GM18502 (cell line): ENCODE results near the gene TMEM150C.

Experiments
- ATAC-seq: cut with Tn5 transposase; IDR thresholded peaks from one replicate; pipeline ENCODE4 v1.9.1; 2021; ENCODE audit warnings: mild to moderate bottlenecking; ENCODE audit not compliant: unreplicated experiment, poor library complexity

The TMEM150C gene

DNA sequence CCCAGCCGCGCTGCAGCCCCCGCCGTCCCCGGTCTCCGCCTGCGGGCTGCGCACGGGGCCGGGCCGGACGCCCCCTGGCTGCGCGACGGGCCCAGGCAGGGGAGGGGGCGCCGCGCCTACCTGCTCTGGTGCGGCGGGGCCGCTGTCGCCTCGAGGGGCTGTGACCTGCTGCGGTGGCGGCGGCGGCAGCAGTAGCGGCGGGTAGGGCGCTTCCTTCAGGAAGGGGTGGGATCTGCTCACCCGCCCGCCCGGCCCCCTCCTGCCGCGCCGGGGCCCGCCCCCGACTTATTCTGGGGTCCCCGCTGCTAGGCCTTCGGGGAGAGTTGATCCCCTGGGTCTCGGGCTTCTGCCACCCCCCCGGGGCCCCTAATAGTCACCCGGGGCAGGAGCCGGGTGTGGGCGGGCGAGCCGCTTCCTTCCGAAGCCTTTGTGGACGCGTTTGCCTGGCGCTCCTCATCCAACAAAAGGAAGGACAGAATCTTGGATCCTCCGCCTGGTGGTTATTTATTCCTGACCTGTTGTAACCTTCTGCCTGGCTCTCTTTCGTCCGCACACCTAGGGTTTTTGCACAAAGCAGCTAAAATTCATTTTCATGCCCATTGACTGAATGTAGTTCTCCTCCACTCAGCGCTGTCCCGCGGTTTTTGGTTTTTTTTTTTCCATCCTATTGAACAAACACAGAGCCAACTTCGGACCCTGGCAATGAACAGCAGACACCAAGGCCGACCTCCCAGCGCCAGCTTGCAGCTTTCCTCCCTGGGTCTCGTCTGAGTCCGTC is at the start of gene TMEM150C:
Gene TMEM150C (minus strand): TSS at position 203 of the 778 bp plus-strand sequence. CDS start 57,331 bp downstream, outside the sequence.
- no peak for ATAC-seq

DNA sequence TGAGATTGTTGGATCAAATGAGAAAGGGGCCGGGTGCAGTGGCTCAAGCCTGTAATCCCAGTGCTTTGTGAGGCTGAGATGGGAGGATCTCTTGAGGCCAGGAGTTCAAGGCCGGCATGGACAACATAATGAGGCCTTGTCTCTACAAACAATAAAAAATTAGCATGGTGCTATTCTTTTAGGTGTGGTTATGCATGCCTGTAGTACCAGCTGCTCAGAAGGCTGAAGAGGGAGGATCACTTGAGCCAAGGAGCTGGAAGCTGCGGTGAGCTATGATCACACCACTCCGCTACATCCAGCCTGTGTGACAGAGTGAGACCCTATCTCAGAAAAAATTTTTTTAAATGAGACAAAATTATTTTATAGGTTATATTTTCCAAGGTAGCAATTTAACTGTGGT is 49.7 kb upstream of the TMEM150C start:
- no peak for ATAC-seq

DNA sequence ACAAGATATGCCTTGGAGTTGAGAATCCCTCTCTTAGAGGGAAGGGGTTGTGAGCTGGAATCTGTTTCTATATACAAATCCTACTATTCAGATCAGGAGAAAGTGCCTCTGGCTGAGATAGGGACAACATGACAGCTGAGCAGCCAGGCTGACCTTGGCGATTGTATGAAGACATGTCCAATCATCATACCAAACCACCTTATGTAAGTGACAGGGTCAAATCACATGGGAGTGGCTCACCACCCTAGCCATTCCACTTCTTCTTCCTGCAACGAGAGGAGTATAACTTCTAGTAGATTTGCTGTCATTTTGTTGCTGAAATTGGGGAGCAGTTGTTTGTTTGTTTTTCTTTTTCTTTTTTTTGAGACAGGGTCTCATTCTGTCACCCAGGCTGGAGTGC is 48.3 kb upstream of the TMEM150C start:
- no peak for ATAC-seq

DNA sequence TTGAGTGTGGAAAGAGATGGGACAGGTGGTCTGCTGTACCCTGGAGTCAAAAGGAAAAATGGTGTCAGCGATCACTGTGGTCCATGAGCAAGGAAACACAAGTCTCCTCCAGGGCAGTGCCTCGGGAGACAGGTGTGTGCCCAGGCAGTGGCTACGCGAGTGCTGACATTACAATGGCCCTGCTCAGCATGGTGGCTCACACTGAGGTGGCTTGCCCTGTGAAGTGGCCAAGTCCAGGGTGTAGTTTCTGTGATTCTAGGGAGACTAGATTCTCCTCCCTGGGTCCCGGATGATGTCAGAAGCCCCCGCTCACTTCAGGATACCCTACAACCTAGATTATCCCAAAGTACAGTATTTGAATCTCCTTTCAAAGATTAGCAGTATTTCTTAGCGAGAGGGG is 44.8 kb upstream of the TMEM150C start:
- ATAC-seq = no peak

DNA sequence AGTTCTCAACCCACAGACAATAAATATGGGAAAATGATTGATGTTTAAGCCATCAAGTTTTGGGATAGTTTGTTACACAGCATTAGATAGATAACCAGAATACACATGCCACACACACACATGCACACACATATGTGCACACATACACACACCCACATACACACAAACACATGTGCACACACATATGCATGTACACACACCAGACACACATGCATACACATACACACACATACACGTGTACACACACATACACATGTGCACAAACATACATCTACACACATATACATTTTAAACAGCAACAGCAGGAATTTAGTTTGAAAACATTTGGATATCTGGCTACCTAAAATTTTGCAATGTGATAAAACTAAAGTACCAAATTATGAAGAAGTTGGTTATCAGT is 42.7 kb upstream of the TMEM150C start:
- ATAC-seq = no peak

DNA sequence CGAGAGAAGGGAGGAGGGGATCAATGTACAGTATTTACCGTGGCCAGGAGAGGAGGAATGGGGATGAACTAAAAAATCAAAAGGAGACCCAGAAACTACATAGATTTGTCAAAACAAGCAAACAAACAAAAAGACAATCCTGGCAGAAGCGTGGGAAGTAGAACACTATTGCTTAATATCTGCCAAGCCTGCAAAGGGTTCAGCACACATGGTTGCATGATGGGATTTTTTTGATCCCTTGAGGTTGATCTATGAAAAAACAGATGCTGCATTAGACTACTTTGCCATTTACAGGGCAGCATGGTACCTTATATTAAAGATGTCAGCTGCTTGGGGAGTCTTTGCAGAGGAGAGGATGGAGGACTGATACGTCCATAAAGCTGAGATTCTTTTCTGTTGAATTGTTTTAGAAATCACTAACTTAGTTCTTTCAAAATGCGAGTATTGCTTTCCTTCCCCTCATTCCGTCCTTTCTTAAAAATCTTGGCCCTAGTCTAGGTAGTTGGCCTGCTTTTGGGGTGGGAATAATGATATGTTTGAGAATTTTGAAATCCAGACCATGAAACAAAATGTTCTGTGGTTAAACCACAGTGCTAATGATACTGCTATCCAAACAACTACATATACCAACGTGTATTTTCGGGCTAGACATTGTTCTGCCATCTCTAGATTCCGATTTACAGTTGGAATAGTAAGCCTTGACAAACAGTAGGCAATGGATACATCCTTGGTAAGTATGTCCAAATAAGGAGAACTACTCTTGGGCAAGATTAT is 39.6 kb upstream of the TMEM150C start:
- ATAC-seq = no peak

DNA sequence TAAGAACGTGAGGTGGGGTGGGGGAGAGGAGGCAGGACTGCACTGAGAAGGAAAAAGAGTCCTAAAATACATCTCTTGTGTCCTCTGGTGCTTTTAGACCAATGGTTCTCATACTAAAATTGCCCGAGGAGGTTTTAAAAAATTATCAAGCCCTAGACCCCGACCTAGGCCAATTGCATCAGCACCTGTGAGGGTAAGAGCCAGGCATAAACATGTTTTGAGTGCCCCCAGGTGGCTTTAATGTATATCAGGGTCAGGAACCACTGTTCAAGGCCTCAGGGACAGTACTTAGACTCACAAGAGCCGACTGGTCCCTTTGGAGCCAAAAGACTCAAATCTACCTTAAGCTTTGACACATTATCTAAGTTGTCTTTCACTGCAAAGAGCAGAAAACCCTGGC is 37.5 kb upstream of the TMEM150C start:
- ATAC-seq = no peak

DNA sequence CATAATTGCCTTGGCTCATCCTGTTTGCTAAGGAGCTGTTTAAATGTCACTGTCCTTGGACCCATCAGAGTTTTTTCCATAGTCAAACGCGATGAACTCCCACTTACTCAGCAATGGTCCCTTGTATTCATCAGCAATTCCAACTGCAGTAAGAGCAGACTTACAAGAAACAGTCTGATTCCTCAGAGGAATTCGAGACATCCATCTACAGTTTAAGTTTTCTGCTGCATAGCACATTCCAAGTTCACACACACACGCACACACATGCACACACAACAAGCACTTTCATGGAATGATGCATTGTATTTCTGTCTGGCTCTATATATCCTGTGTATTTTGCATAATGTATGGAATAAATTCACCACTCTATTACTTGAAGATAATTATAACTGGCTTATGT is 32.7 kb upstream of the TMEM150C start:
- no peak for ATAC-seq

DNA sequence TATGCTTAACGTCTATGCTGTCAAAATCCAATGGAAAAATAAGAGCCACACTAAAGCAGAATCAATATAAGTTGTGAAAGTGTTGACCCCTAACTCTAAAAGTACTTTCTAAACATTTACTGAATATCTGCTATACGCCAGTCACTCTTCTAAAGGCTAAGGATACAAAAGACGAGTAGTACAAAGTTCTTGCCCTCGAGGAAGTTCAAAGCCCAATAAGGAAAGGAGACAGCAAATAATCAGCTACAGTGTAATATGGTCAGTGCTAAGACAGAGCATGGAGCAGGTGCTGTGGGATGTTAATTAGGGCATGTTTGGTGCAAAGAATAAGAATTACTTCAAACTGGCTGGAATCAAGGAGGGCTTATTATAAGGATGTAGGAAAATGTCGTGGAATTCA is 31.6 kb upstream of the TMEM150C start:
- ATAC-seq = no peak

DNA sequence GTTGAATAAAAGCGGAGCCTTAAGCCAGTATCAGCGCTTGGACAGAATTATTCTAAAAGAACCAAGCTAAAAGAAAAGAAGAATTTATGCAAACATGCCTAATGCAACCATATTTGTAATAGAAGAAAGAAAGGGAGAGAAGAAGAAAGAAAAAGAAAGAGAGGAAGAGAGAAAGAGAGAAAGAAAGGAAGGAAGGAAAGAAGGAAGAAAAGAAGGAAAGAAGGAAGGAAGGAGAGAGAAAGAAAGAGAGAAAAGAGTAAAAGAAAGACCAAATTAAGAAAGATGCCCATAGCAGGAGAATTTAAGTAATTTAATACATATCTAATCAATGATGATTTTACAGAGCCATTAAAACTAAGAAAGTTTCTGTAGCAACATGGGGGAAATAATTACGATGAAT is 30.9 kb upstream of the TMEM150C start:
- no peak for ATAC-seq

DNA sequence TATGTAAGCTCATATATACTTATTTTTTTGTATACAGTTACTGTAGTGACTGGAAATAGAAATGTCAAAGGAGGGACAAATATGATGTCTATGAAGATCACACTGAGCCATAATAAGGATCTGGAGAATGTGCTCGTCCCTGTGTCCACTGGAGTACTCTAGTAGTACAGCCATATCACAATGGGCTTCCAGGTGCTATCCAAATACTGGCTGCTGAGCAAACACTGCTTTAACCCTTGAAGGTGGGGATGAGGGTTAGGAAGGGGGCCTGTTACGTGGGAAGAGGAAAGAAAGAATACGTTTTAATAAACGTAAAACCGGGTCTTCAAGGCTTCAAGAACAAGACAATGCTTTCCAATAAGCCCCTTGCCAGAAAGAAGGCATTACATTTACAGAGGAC is 29.8 kb upstream of the TMEM150C start:
- ATAC-seq = no peak

DNA sequence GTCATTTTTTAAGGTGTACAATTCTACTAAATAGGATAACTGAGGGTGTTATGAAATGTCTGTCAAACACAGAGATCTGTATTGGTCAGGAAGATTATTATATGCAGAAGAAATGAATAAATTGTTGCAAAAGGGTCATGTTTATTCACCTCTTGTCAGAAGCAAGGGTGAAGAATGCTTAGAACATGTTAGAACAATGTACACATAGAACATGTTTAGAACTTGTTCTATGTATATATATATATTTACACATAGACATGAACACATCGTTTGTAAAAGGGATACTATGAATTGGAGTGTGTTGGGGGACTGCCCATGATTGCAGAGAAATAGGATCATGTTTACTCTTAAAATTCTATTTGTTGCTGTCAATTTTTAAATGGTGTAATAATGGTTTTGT is 28.0 kb upstream of the TMEM150C start:
- ATAC-seq = no peak

DNA sequence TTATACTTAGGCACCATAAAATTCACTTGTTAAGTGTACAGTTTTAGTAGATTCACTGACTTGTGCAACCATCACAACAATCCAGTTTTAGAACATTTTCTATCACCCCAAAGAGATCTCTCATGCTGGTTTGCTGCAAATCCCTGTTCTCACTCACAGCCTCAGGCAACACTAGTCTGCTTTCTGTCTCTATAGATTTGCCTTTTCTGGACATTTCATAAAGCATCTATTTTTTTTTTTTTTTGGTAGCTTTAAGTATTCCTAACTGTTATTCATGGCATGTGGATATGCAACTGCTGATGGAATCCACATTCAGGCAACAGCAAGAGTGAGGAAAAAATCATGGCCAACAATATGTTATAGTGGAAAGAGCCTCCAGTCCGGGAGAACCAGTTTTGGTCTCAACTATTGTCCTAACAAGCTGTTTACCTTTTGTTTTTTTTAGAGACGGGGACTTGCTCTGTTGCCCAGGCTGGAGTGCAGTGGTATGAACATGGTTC is 27.0 kb upstream of the TMEM150C start:
- ATAC-seq = no peak

DNA sequence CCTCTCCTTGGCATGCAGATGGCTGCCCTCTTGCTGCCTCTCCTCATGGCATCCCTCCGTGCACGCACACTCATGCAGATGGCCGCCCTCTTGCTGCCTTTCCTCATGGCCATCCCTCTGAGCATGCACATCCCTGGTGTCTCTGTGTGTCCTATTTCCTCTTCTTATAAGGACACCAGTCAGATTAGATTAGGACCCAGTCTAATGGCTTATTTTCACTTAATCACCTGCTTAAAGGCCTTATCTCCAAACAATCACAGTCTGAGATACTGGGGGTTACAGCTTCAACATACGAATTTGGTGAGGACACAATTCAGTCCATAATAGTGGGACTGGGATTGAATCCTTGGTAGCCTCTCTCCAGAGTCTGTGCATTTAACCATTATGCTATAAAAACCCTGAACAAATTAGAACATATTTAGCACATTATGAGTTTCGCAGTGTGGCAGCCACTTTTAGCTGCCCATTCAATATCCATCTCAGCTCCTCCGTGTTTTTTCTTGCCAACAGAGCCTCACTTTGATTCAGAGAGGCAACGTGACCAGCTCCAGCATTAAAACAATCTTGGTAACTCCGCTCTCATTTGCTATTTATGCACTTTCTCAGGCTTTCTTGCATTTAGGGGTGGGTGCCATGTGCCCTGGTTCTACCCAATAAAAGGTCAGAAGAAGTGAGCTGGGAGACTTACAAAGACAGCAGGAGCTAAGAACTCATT is 26.2 kb upstream of the TMEM150C start:
- ATAC-seq = no peak

DNA sequence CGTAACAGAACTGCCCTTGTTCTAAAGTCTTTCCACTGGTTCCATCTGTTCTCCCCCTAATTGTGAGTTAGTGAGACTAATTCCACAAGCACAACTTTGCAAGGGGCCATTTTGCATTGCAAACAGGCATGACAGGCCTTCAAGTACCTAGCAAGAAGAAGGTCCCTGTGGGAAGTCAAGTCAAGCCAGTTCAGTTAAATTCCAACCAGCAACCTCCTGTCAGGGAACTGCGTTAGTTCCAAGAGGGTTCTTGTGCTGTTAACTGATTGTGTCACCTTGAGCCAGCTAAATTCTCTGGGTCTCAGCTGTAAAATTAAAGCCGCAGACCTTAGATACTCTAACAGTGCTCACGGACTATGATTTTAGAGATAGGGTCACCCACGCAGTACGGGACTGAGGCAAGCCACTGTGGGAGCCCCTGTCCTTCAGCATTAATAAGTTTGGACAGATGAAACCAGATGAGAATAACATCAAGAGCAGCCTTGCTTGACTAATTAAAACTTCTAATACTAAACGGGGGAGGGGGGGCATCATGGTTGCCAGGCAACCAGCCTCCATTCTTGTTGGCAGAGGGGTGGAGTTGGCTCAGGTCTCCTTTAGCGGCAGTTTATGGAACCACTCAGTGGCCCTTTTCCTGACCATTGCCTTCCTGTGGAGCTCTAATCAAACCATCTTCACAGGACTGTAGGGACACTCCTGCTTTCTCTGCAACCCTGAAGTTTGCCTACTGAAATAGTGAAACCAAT is 24.1 kb upstream of the TMEM150C start:
- no peak for ATAC-seq

DNA sequence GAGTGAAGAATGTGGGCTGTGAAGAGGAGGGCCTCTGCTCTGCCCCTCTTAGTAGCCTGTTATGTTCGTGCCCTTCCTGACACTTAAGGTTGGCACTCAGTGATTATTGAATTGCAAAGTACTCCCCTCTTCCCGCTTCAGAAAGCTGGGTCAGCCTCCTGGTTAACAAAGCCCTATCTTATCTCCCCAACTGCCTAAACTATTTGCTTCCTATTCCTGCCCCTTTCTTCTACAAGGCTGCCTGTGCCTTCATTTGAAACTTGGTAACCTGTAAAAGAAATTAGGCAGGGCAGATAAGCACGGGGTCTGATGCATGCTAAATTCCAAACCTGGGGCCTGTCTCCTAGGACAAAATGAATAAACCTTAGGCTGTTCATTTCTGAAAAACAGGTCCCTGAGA is 23.1 kb upstream of the TMEM150C start:
- ATAC-seq = no peak

DNA sequence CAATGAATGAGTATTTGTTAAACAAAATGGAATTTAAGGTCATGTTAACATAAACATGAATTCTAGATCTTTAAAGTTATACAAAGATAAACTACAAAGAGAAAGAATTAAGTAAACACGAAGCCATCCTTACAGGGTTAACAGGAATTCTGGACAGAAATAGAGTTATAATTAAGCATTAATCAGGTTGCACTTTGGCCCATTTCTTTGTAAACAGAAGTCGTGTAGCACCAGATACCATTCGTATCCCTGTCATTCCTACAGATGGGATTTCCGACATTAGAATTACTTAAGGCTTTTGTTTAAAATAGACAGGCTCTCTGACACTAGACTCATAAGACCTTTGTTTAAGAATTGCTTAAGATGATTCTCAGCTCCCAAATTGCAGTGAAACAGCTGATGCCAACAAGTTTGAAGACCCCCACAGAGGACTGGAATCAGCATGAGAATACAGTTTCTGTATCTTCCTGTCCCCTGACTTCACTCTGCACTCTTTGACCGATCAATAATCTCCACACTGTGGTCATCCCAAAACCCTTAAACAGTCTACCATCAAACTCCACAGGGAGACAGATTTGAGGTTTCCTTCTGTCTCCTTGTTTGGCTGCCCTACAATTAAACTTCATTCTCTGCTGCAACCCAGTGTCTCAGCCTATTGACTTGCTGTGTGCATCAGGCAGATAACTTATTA is 22.3 kb upstream of the TMEM150C start:
- ATAC-seq = no peak

DNA sequence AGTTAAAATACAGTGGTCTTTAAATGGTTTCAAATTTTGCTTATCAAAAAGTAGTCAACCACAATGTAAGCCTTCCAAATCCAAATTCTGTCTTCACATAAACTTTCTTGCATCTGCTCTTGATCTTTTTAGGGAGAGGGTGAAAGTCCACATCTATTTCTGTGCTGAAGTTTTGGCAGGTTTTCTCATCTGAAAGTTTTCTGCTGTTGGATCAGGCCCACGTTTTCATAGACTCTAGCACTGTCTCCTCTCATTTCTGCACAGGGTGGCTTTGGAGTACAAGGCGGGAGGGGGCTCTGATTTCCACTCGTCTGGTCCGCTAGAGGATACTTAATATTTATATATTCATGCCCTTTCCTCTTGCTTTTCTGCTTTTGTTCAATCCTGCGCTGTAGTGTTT is 18.1 kb upstream of the TMEM150C start:
- no peak for ATAC-seq

DNA sequence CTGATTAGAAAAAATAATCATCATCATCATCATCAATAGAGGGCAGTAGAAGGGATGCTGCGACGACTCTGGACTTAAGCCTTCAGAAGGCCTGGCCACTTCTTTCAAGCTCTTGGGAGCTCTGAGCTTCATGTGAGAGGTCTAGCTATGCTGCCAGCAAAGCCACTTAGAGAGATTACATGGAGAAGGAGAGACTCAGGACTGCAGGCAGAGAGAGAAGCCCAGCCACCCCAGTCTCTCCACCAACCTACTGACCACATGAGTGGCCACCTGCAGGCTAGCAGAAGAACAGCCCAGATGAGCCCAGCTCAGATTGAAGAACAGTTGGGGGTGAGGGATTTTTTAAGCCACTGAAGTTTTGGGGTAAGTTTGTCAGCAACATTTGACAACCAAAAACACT is 17.1 kb upstream of the TMEM150C start:
- ATAC-seq = no peak

DNA sequence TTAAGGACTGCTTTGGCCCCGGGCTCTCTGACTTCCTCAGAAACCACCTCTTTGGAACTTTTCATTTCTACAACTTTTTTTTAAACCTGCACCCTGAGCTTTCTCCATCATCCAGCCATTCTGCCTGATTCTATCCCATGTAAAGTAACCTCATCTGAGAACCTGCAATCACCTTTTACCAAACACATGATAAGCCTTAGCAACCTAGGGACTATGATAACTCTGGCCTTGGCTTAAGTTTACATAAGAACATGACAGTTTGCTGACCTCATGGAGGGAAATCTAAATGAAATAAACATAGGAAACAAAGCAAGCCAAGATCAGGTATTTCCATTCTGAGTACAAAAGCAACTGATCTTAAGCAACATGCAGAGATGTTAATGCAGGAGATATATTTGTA is 15.7 kb upstream of the TMEM150C start:
- ATAC-seq = no peak
